GM23338 (cell line): ENCODE data around the gene CHP1. TPM values are rescaled to one million over a fixed set of nuclear protein-coding genes. Genes with fewer than 3 reads are reported as not detected.

Experiments used
- ATAC-seq: fragments of 200-7000 bp; cut with Tn5 transposase; 3 replicates; pipeline ENCODE4 v1.9.1; 2020
- DNase-seq: peaks from one replicate; pipeline ENCODE4 v3.0.0-alpha.2; 2015; ENCODE audit warnings: low spot score
- H2AFZ ChIP-seq: fragments of 200-600 bp; sonication (generic); 2 replicates; pipeline ENCODE4 v1.8.0; 2016; ENCODE audit warnings: antibody characterized with exemption, mild to moderate bottlenecking, moderate library complexity
- H3F3A ChIP-seq: fragments of 200-600 bp; sonication (generic); replicated peaks from 2 replicates; pipeline ENCODE4 v1.8.0; 2017; ENCODE audit warnings: antibody characterized with exemption, mixed run types, low read depth
- H3K27ac ChIP-seq: fragments of 200-600 bp; sonication (generic); 2 replicates; pipeline ENCODE4 v1.6.1; 2016; ENCODE audit warnings: low read depth
- H3K27me3 ChIP-seq: fragments of 200-600 bp; sonication (generic); 2 replicates; pipeline ENCODE4 v1.8.0; 2016; ENCODE audit warnings: mild to moderate bottlenecking, mixed run types, moderate library complexity; ENCODE audit not compliant: insufficient read depth
- H3K36me3 ChIP-seq: fragments of 200-600 bp; sonication (generic); 2 replicates; pipeline ENCODE4 v1.8.0; 2016; ENCODE audit warnings: mild to moderate bottlenecking; ENCODE audit not compliant: insufficient read depth
- H3K4me1 ChIP-seq: fragments of 200-600 bp; sonication (generic); 2 replicates; pipeline ENCODE4 v1.8.0; 2016; ENCODE audit warnings: mild to moderate bottlenecking, moderate library complexity; ENCODE audit not compliant: insufficient read depth
- H3K4me2 ChIP-seq: fragments of 200-600 bp; sonication (generic); 2 replicates; pipeline ENCODE4 v1.7.1; 2017; ENCODE audit warnings: mixed run types
- H3K4me3 ChIP-seq: fragments of 200-600 bp; sonication (generic); 2 replicates; pipeline ENCODE4 v1.6.1; 2016; ENCODE audit warnings: mixed run types
- H3K79me2 ChIP-seq: fragments of 200-600 bp; sonication (generic); replicated peaks from 2 replicates; pipeline ENCODE4 v1.8.0; 2017; ENCODE audit warnings: mild to moderate bottlenecking; ENCODE audit not compliant: insufficient read depth
- H3K9me2 ChIP-seq: fragments of 200-600 bp; sonication (generic); 2 replicates; pipeline ENCODE4 v1.8.0; 2017; ENCODE audit not compliant: insufficient read depth
- H4K20me1 ChIP-seq: fragments of 200-600 bp; sonication (generic); replicated peaks from 2 replicates; pipeline ENCODE4 v1.8.0; 2017; ENCODE audit warnings: mild to moderate bottlenecking; ENCODE audit not compliant: insufficient read depth
- H3K27ac Mint-ChIP-seq: 2 replicates; pipeline ENCODE4 v1.8.0; 2020; ENCODE audit warnings: inconsistent platforms, mild to moderate bottlenecking, moderate library complexity, mixed read lengths
- H3K27me3 Mint-ChIP-seq: 3 replicates; pipeline ENCODE4 v1.8.0; 2022; ENCODE audit warnings: low read depth, mild to moderate bottlenecking, moderate library complexity, mixed read lengths, inconsistent platforms; ENCODE audit not compliant: insufficient read depth, poor library complexity
- H3K36me3 Mint-ChIP-seq: 3 replicates; pipeline ENCODE4 v1.8.0; 2021; ENCODE audit warnings: low read depth, mild to moderate bottlenecking, inconsistent platforms, moderate library complexity, mixed read lengths
- H3K4me1 Mint-ChIP-seq: 3 replicates; pipeline ENCODE4 v1.8.0; 2020; ENCODE audit warnings: mild to moderate bottlenecking, inconsistent platforms, mixed read lengths
- H3K4me3 Mint-ChIP-seq: 3 replicates; pipeline ENCODE4 v1.8.0; 2021; ENCODE audit warnings: moderate library complexity, mild to moderate bottlenecking, inconsistent platforms, mixed read lengths
- H3K9me3 Mint-ChIP-seq: 3 replicates; pipeline ENCODE4 v1.8.0; 2020; ENCODE audit warnings: moderate library complexity, mild to moderate bottlenecking, inconsistent platforms, mixed read lengths
- CREB1 ChIP-seq: fragments of 250-450 bp; sonication (Bioruptor Pico); IDR thresholded peaks from 2 replicates; pipeline ENCODE4 v1.5.0; 2020; ENCODE audit warnings: low read depth, mild to moderate bottlenecking, moderate library complexity
- EZH2 ChIP-seq: fragments of 200-600 bp; sonication (generic); IDR thresholded peaks from one replicate; pipeline ENCODE4 v1.8.0; 2017; ENCODE audit warnings: antibody characterized with exemption, mild to moderate bottlenecking, low read depth; ENCODE audit not compliant: unreplicated experiment
- EZH2phosphoT487 ChIP-seq: fragments of 200-600 bp; sonication (generic); IDR thresholded peaks from one replicate; pipeline ENCODE4 v1.8.1; 2018; ENCODE audit warnings: antibody characterized with exemption; ENCODE audit not compliant: unreplicated experiment
- JUNB ChIP-seq: IDR thresholded peaks from one replicate; pipeline ENCODE4 v1.6.1; 2016; ENCODE audit warnings: antibody characterized with exemption; ENCODE audit not compliant: unreplicated experiment
- NANOG ChIP-seq: IDR thresholded peaks from 2 replicates; pipeline ENCODE4 v1.6.1; 2016; ENCODE audit warnings: antibody characterized with exemption, borderline replicate concordance
- POLR2AphosphoS5 ChIP-seq: IDR thresholded peaks from 2 replicates; pipeline ENCODE4 v1.6.1; 2016; ENCODE audit warnings: antibody characterized with exemption, low read depth
- STAT1 ChIP-seq: IDR thresholded peaks from one replicate; pipeline ENCODE4 v1.6.1; 2016; ENCODE audit warnings: antibody characterized with exemption; ENCODE audit not compliant: unreplicated experiment
- ZNF114 ChIP-seq: fragments of 250-450 bp; sonication (Bioruptor Pico); IDR thresholded peaks from 2 replicates; pipeline ENCODE4 v1.5.0; 2020; ENCODE audit warnings: mild to moderate bottlenecking, moderate library complexity
- ZNF331 ChIP-seq: fragments of 250-450 bp; sonication (Bioruptor Pico); IDR thresholded peaks from 2 replicates; pipeline ENCODE4 v1.5.0; 2020; ENCODE audit warnings: low read depth, mild to moderate bottlenecking, moderate library complexity
- polyA plus RNA-seq: library from polyadenylated mRNA; unstranded; fragments of >200 nt; fragmentation: Nextera tagmentation; extraction: Ambion mirVana; gene quantifications from 2 replicates; pipeline ENCODE4 v1.2.1, GENCODE V29; 2016
- total RNA-seq: library from RNA; depleted of rRNA; stranded (reverse); fragments of >200 nt; shearing (Covaris generic); gene quantifications from 2 replicates; pipeline ENCODE4 v1.2.3, GENCODE V29; 2014
- TF ChIP-seq, protein P1 (sequence below): IDR thresholded peaks from one replicate; pipeline ENCODE4 v1.6.1; 2018; ENCODE audit warnings: antibody characterized with exemption; ENCODE audit not compliant: unreplicated experiment
- TF ChIP-seq, protein P2 (sequence below): IDR thresholded peaks from 2 replicates; pipeline ENCODE4 v1.6.1; 2016; ENCODE audit warnings: antibody characterized with exemption

CHP1 gene
- total and polyA plus RNA-seq, 2 experiments from 2014 or later, result 62.3 to 109 TPM

DNA sequence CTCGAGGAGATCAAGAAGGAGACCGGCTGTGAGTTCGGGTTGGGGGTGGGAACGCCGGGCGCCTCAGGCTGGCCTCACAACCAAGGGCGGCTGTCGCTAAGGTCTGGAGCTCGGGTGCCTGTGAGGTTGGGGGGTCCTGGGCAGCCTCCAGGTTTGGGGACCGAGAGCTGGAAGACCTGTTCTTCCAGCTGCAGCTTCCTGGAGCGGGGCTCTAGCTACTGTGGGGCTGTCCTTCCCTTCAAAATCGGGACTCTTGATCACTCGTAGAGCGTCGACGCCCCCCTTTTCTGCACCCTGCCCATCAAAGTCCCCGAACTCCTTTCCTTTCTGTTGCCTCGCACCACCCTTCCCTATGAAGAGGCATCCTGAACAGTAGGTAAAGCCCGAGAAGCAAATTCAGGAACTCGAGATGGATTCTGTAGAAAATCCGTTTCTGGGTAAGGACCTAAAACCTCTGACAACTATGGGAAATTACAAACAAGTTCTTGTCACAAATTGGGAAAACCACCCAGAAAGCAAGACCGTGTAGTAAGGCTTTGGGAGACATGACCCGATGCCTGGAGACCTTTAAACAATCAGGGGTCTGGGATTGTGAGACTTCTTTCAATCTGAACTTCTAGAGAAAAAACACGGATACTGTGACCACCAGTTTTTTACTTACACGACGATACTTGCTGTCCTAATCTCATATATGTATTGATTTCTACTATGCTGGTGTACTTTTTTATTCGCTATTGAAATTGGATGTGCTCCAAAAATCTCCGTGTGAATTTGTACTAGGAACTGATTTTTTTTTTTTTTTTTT lies 556 bp downstream of the CHP1 start (continued):
- TF ChIP-seq, protein P1, sequence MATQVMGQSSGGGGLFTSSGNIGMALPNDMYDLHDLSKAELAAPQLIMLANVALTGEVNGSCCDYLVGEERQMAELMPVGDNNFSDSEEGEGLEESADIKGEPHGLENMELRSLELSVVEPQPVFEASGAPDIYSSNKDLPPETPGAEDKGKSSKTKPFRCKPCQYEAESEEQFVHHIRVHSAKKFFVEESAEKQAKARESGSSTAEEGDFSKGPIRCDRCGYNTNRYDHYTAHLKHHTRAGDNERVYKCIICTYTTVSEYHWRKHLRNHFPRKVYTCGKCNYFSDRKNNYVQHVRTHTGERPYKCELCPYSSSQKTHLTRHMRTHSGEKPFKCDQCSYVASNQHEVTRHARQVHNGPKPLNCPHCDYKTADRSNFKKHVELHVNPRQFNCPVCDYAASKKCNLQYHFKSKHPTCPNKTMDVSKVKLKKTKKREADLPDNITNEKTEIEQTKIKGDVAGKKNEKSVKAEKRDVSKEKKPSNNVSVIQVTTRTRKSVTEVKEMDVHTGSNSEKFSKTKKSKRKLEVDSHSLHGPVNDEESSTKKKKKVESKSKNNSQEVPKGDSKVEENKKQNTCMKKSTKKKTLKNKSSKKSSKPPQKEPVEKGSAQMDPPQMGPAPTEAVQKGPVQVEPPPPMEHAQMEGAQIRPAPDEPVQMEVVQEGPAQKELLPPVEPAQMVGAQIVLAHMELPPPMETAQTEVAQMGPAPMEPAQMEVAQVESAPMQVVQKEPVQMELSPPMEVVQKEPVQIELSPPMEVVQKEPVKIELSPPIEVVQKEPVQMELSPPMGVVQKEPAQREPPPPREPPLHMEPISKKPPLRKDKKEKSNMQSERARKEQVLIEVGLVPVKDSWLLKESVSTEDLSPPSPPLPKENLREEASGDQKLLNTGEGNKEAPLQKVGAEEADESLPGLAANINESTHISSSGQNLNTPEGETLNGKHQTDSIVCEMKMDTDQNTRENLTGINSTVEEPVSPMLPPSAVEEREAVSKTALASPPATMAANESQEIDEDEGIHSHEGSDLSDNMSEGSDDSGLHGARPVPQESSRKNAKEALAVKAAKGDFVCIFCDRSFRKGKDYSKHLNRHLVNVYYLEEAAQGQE, result no peak

DNA sequence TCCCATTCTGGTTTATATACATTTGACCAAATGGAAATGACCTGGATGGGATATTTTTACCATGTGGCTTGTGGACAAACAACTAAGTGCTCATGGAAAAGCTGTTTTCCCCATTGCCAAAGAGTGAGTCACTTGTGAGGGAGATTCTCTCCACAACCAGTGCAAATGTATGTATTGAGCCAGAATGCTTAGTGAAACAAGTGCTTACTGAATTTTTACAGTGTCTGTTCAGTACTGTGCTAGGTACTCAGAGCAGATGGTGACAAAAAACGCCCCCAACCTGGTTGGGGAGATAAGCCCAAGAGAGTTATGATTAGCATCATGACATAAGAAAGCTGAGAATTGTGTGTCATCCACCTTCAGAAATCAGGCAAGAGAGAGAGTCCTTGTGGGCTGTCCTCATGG lies 2.3 kb downstream of the CHP1 start:
- Histone ChIP-seq H3K79me2 (peaks cover 57% of the 10 kb centered on the region), H3K4me2 (no peak overlapping the region)
- no peak overlapping the region for H3K4me3 Mint-ChIP-seq
- TF ChIP-seq NANOG (no peak), JUNB (no peak), POLR2AphosphoS5 (no peak), CREB1 (no peak), EZH2 (no peak), STAT1 (no peak), EZH2phosphoT487 (no peak), ZNF114 (no peak), ZNF331 (no peak)
- TF ChIP-seq, protein P1, result no peak
- TF ChIP-seq, protein P2, sequence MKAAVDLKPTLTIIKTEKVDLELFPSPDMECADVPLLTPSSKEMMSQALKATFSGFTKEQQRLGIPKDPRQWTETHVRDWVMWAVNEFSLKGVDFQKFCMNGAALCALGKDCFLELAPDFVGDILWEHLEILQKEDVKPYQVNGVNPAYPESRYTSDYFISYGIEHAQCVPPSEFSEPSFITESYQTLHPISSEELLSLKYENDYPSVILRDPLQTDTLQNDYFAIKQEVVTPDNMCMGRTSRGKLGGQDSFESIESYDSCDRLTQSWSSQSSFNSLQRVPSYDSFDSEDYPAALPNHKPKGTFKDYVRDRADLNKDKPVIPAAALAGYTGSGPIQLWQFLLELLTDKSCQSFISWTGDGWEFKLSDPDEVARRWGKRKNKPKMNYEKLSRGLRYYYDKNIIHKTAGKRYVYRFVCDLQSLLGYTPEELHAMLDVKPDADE, result no peak

More for the DNA sequence above, 2.3 kb downstream of the CHP1 start:
- Histone ChIP-seq H3K36me3 (no peaks in the 10 kb centered on the region), H3F3A (0 out of 2 replicates have a peak, but pooled peaks cover 3% of the 10 kb centered on the region), H3K9me2 (no peaks in the 10 kb centered on the region), H4K20me1 (peaks cover 17% of the 10 kb centered on the region; the same call in 1 of the 2 replicates), H3K4me1 (peaks cover 25% of the 10 kb centered on the region), H3K4me3 (no peak overlapping the region), H3K27me3 (0 out of 2 replicates have a peak, but pooled peaks cover 10% of the 10 kb centered on the region), H2AFZ (no peak overlapping the region), H3K27ac (no peak overlapping the region)
- H3K4me1 Mint-ChIP-seq, result peaks cover 16% of the 10 kb centered on the region
- peaks cover 3% of the 10 kb centered on the region; the same call in 1 of the 3 replicates for H3K9me3 Mint-ChIP-seq
- H3K27me3 Mint-ChIP-seq, result peaks cover 13% of the 10 kb centered on the region
- no peak overlapping the region for H3K27ac Mint-ChIP-seq
- H3K36me3 Mint-ChIP-seq, result no peaks in the 10 kb centered on the region
- DNase-seq, result no peak
- ATAC-seq, result no peak
